K562 (cell line): ENCODE data around the gene TEP1. TPM values are rescaled to one million over a fixed set of nuclear protein-coding genes. Genes with fewer than 3 reads are reported as not detected.

Source experiments
- CEBPB ChIP-seq: fragments of 450-650 bp; IDR thresholded peaks from 2 replicates; pipeline ENCODE4 v1.6.1; 2016; ENCODE audit warnings: missing genetic modification characterization, missing compliant biosample characterization
- CREB1 ChIP-seq, 2 experiments: sonication (generic) in 1 of 2; formaldehyde crosslinking in 1 of 2; IDR thresholded peaks; 2 replicates each; pipeline versions ENCODE4 v1.6.1 to v1.8.0; 2012 to 2022; ENCODE audit warnings: inconsistent platforms in 1 of 2, mild to moderate bottlenecking in 1 of 2, missing genetic modification reagents in 1 of 2, moderate library complexity in 1 of 2
- FOS ChIP-seq: IDR thresholded peaks from 3 replicates; pipeline ENCODE4 v1.6.1; 2011; ENCODE audit not compliant: insufficient read length; ENCODE audit errors: extremely low read depth
- GTF2B ChIP-seq: IDR thresholded peaks from 2 replicates; pipeline ENCODE4 v1.6.1; 2011; ENCODE audit not compliant: insufficient read length; ENCODE audit errors: extremely low read depth
- L3MBTL2 ChIP-seq: fragments of 450-650 bp; IDR thresholded peaks from 2 replicates; pipeline ENCODE4 v1.6.1; 2016; ENCODE audit warnings: mild to moderate bottlenecking, moderate library complexity
- NRF1 ChIP-seq, 2 experiments: fragments of 450-650 bp; IDR thresholded peaks in 1 of 2; conservative IDR thresholded peaks in 1 of 2; 2 replicates each; pipeline ENCODE4 v1.6.1; 2014; ENCODE audit warnings: mild to moderate bottlenecking in 2 of 2
- PML ChIP-seq: IDR thresholded peaks from 2 replicates; pipeline ENCODE4 v1.6.1; 2012; ENCODE audit warnings: low read length, inconsistent platforms
- RBBP5 ChIP-seq: fragments of 200-600 bp; sonication (generic); IDR thresholded peaks from 2 replicates; pipeline ENCODE4 v1.6.1; 2012; ENCODE audit warnings: borderline replicate concordance, mild to moderate bottlenecking, low read length, control low read depth, inconsistent platforms; ENCODE audit not compliant: insufficient read depth, poor library complexity, severe bottlenecking
- SMARCC2 ChIP-seq: fragments of 450-650 bp; IDR thresholded peaks from 2 replicates; pipeline ENCODE4 v1.6.1; 2017; ENCODE audit warnings: antibody characterized with exemption, moderate library complexity, mild to moderate bottlenecking, low read depth
- SP1 ChIP-seq: sonication (generic); formaldehyde crosslinking; IDR thresholded peaks from 2 replicates; pipeline ENCODE4 v1.8.1; 2022; ENCODE audit warnings: mild to moderate bottlenecking, missing genetic modification reagents
- TGIF2 ChIP-seq: sonication (generic); formaldehyde crosslinking; IDR thresholded peaks from 2 replicates; pipeline ENCODE4 v1.8.1; 2022; ENCODE audit warnings: mild to moderate bottlenecking, missing genetic modification reagents, moderate library complexity
- ZBTB7A ChIP-seq: IDR thresholded peaks from 2 replicates; pipeline ENCODE4 v1.6.1; 2011; ENCODE audit warnings: low read depth, mild to moderate bottlenecking, low read length, moderate library complexity, borderline replicate concordance; ENCODE audit not compliant: control insufficient read depth
- ZNF280A ChIP-seq: fragments of 450-650 bp; IDR thresholded peaks from 2 replicates; pipeline ENCODE4 v1.6.1; 2018; ENCODE audit warnings: mild to moderate bottlenecking, low read depth; ENCODE audit not compliant: partially characterized antibody
- ZNF316 ChIP-seq: fragments of 450-650 bp; IDR thresholded peaks from 2 replicates; pipeline ENCODE4 v1.6.1; 2016
- ZNF407 ChIP-seq: fragments of 450-650 bp; IDR thresholded peaks from 2 replicates; pipeline ENCODE4 v1.6.1; 2016; ENCODE audit warnings: low read depth
- ZNF589 ChIP-seq: fragments of 200-800 bp; sonication (Bioruptor generic); IDR thresholded peaks from 2 replicates; pipeline ENCODE4 v1.6.1; 2016; ENCODE audit warnings: low read depth, missing genetic modification characterization, missing compliant biosample characterization
- polyA plus RNA-seq, 8 experiments: library from polyadenylated mRNA; depleted of rRNA in 4 of 8; stranded (reverse) in 5 of 8; unstranded in 3 of 8; fragments of >200 nt; fragmentation: Nextera tagmentation in 2 of 8; fragmentation: Illumina TruSeq in 1 of 8; extraction: Ambion mirVana in 2 of 8; extraction: Trizol in 1 of 8; gene quantifications; 2 replicates each; pipeline versions ENCODE4 v1.2.1 to v1.2.3, GENCODE V29; 2011 to 2014; ENCODE audit warnings: inconsistent platforms in 1 of 8, missing spikeins in 1 of 8
- total RNA-seq, 7 experiments: library from RNA; depleted of rRNA in 6 of 7; stranded (reverse); fragments of >200 nt in 6 of 7; fragmentation: Illumina TruSeq in 2 of 7; extraction: Trizol in 2 of 7; gene quantifications; 2 replicates each; pipeline versions ENCODE4 v1.2.1 to v1.2.3, GENCODE V29; 2011 to 2021; ENCODE audit warnings: low replicate concordance in 1 of 7

Gene TEP1
- total and polyA plus RNA-seq, 9 of the 15 experiments (the other 6 are each of a cell fraction or from before 2014, with no cell fraction given) = 1.0 to 12.2 (median 7.1) TPM

GRCh38 chr14:20461225-20462141, 48.2 kb upstream of the TEP1 start, which contains the start of gene PIP4P1 (continued):
- TF ChIP-seq ZBTB7A = peak; percentile 35; the same call in 1 of the 2 replicates
- TF ChIP-seq ZNF316 = peak; percentile 82
- peak; percentile 93 to 94 for TF ChIP-seq NRF1 (conservative IDR thresholded peaks at IDR 0.05 in 1 of 2, IDR thresholded peaks at IDR 0.05 in 1 of 2)
- peak; percentile 97 for TF ChIP-seq CEBPB (tag)
- peak; percentile 63 for TF ChIP-seq SP1
- no peak for TF ChIP-seq GTF2B
- TF ChIP-seq RBBP5 = peak; percentile 54
- TF ChIP-seq PML = peak; percentile 58; the same call in 1 of the 2 replicates
- TF ChIP-seq ZNF589 = peak; percentile 87
- peak; percentile 74 for TF ChIP-seq CREB1 (IDR thresholded peaks at IDR 0.05)
- peak; percentile 87 for TF ChIP-seq CREB1 (CRISPR knock-in tag; IDR thresholded peaks at IDR 0.05)
- TF ChIP-seq ZNF407 = peak; percentile 76
- no peak for TF ChIP-seq SMARCC2
- TF ChIP-seq ZNF280A = no peak
- peak; percentile 98 for TF ChIP-seq L3MBTL2
- peak; percentile 74 for TF ChIP-seq FOS
- no peak for TF ChIP-seq TGIF2 (CRISPR knock-in tag)
